HG03565 (cell line): ENCODE results near the gene SLC12A8.

Experiments used
- ATAC-seq: cut with Tn5 transposase; IDR thresholded peaks from one replicate; pipeline ENCODE4 v1.9.1; 2021; ENCODE audit warnings: mild to moderate bottlenecking, moderate library complexity; ENCODE audit not compliant: unreplicated experiment

The SLC12A8 gene

DNA sequence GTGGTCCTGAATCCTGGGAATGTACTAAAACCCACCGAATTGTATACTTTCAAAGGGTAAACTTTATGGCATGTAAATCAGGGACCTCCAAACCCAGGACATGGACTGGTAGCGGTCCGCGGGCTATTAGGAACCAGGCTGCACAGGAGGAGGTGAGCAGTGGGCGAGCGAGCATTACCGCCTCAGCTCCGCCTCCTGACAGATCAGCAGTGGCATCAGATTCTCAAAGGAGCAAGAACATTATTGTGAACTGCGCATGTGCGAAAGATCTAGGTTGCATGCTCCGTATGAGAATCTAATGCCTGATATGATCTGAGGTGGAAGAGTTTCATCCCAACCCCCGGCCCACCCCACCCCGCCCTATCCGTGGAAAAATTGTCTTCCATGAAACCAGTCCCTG lies 178.9 kb downstream of the SLC12A8 start:
- ATAC-seq: no peak

DNA sequence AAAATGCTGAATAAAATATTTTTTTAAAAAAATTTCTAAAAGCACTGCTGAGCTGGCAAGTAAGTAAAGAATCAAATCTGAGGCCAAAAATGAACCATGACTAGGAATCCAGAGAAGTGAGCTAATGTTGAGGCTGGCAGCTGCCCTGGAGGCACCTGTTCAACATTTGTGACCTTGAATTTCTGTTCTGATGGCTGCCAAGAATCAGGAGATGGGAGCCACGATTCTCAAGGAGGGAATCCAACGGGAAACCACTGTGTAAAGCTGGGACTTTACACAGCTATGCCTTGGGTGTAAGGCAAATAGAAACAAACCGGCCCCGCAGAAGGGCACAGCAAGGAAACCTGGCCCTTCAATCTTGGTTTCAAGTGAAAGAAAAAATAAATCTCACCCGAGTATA lies 179.4 kb downstream of the SLC12A8 start:
- ATAC-seq: no peak

DNA sequence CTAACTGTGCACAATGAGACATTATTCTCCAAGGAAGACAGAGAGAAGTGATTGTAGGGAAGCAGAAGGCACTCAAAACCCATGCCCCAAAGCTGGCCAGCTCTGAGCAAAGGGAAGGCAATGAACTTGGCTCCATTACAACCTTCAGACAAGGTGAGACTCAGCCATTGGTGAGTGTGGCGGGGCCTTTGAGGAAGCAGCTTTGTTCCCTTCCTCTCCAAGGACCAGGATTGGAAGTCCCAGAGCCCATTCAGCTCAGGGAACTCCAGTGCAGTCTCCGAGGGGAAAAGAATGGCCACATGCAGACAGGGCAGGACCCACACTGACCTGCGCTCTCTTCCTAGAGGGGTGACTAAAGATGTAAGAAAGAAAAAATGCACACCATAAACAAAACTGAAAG lies 179.9 kb downstream of the SLC12A8 start:
- no peak for ATAC-seq
